Cardiac muscle cell (in vitro differentiated cells and primary cell): ENCODE measurements around the gene SLC6A6. TPM values are rescaled to one million over a fixed set of nuclear protein-coding genes. Genes with fewer than 3 reads are reported as not detected.

Experiments used
- DNase-seq, 2 donors: peaks; one replicate each; pipeline versions ENCODE4 v3.0.0 to v3.0.0-alpha.2; 2010 to 2017; ENCODE audit warnings: low read depth in 1 of 2, low spot score in 1 of 2
- H3K27ac ChIP-seq: fragments of 200-600 bp; sonication (generic); 2 replicates; pipeline ENCODE4 v1.5.1; 2016
- H3K27me3 ChIP-seq: fragments of 200-600 bp; sonication (generic); 2 replicates; pipeline ENCODE4 v1.6.0; 2016; ENCODE audit warnings: control low read depth
- H3K36me3 ChIP-seq: fragments of 200-600 bp; sonication (generic); 2 replicates; pipeline ENCODE4 v1.5.1; 2016; ENCODE audit warnings: control low read depth
- H3K4me1 ChIP-seq: fragments of 200-600 bp; sonication (generic); 2 replicates; pipeline ENCODE4 v1.8.1; 2017; ENCODE audit warnings: low read depth, mild to moderate bottlenecking, mixed run types
- H3K4me3 ChIP-seq: fragments of 200-600 bp; sonication (generic); 2 replicates; pipeline ENCODE4 v1.5.1; 2016; ENCODE audit warnings: mild to moderate bottlenecking
- H3K9me3 ChIP-seq: fragments of 200-600 bp; sonication (generic); 2 replicates; pipeline ENCODE4 v1.5.1; 2017; ENCODE audit warnings: low read depth, mild to moderate bottlenecking, control low read depth
- CTCF ChIP-seq: IDR thresholded peaks from 2 replicates; pipeline ENCODE4 v1.5.1; 2012; ENCODE audit warnings: low read depth, mild to moderate bottlenecking, low read length
- polyA plus RNA-seq: library from polyadenylated mRNA; unstranded; fragments of >200 nt; fragmentation: Nextera tagmentation; extraction: Ambion mirVana; gene quantifications from 2 replicates; pipeline ENCODE4 v1.2.1, GENCODE V29; 2016
- total RNA-seq: library from RNA; depleted of rRNA; stranded (reverse); fragments of >200 nt; gene quantifications from 2 replicates; pipeline ENCODE4 v1.2.3, GENCODE V29; 2016

The SLC6A6 gene
- total and polyA plus RNA-seq, 2 experiments from 2014 or later: 5.4 to 19.7 TPM

- no peaks in the 10 kb centered on the region for H3K36me3 ChIP-seq
- peaks cover 11% of the 10 kb centered on the region for H3K4me1 ChIP-seq
- no peak overlapping the region for H3K4me3 ChIP-seq
- no peak for DNase-seq
- no peaks in the 10 kb centered on the region for H3K27me3 ChIP-seq
- no peak for TF ChIP-seq CTCF
- no peaks in the 10 kb centered on the region for H3K9me3 ChIP-seq
- no peak overlapping the region for H3K27ac ChIP-seq
These were observed 26.8 kb downstream of the SLC6A6 start for GRCh38 chr3:14429237-14429636.

- Histone ChIP-seq H3K27me3 (no peaks in the 10 kb centered on the region), H3K27ac (no peak overlapping the region), H3K4me1 (peaks cover 11% of the 10 kb centered on the region), H3K9me3 (no peaks in the 10 kb centered on the region), H3K36me3 (no peaks in the 10 kb centered on the region), H3K4me3 (no peak overlapping the region)
- no peak for DNase-seq
- no peak for TF ChIP-seq CTCF
These were observed 27.2 kb downstream of the SLC6A6 start for GRCh38 chr3:14429640-14430039.

- Histone ChIP-seq H3K4me3 (no peak overlapping the region), H3K4me1 (peaks cover 11% of the 10 kb centered on the region), H3K27me3 (no peaks in the 10 kb centered on the region)
These were observed 27.6 kb downstream of the SLC6A6 start for GRCh38 chr3:14430053-14430452.

GRCh38 chr3:14430706-14431451, 28.5 kb downstream of the SLC6A6 start:
- Histone ChIP-seq H3K4me1 (peaks cover 11% of the 10 kb centered on the region), H3K36me3 (no peaks in the 10 kb centered on the region), H3K9me3 (no peaks in the 10 kb centered on the region), H3K4me3 (no peak overlapping the region), H3K27me3 (no peaks in the 10 kb centered on the region), H3K27ac (no peak overlapping the region)
- TF ChIP-seq CTCF: no peak
- DNase-seq: no peak

More at GRCh38 chr3:14430053-14430452, 27.6 kb downstream of the SLC6A6 start:
- Histone ChIP-seq H3K36me3 (no peaks in the 10 kb centered on the region), H3K27ac (no peak overlapping the region), H3K9me3 (no peaks in the 10 kb centered on the region)
- TF ChIP-seq CTCF: no peak
- DNase-seq: no peak

GRCh38 chr3:14431452-14431916, 29.1 kb downstream of the SLC6A6 start:
- TF ChIP-seq CTCF: no peak
- Histone ChIP-seq H3K36me3 (no peaks in the 10 kb centered on the region), H3K9me3 (no peaks in the 10 kb centered on the region), H3K4me1 (peaks cover 11% of the 10 kb centered on the region), H3K27ac (no peak overlapping the region), H3K27me3 (no peaks in the 10 kb centered on the region), H3K4me3 (no peak overlapping the region)
- DNase-seq: no peak
